GM04504 (cell line): ENCODE measurements around the gene MT4.

Experiments used
- DNase-seq: peaks from one replicate; pipeline ENCODE4 v3.0.0-alpha.2; 2012; ENCODE audit warnings: low read depth

Gene MT4

DNA sequence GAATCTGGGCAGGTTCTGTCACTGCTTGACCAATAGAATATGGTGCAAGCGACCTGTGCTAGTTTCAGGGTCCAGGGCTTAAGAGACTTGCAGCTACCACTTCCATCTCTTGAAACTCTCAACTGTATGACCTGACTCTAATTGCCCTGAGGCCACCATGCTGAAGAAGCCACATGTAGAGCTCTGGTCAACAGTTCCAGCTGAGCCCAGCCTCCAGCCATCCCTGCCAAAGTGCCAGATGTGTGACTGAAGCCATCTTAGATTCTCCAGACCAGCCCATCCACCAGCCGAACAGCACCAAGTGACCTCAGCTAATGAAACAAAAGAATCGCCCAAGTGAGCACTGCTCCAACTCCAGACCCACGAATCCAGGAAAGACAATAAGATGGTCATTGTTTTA, 40.1 kb downstream of the MT4 start:
- DNase-seq: no peak

DNA sequence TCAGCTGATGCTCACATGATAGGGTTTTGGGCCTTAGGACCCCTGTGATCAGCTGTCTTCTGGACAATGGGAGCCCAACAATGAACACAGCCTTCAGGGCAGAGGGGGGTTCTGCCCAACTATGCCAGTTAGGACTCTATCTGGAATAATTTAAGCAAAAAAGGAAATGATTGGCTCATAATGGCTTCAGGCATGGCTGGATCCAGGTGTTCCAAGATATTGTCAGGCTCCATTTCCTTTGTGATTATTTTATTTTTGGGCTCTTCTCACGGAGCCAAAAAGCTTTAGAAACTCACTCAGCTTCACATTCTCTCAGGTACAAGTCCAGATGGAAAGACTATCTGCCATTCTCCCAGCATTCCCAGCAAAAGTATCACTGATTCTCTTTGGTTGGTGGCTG, 40.6 kb downstream of the MT4 start:
- no peak for DNase-seq

DNA sequence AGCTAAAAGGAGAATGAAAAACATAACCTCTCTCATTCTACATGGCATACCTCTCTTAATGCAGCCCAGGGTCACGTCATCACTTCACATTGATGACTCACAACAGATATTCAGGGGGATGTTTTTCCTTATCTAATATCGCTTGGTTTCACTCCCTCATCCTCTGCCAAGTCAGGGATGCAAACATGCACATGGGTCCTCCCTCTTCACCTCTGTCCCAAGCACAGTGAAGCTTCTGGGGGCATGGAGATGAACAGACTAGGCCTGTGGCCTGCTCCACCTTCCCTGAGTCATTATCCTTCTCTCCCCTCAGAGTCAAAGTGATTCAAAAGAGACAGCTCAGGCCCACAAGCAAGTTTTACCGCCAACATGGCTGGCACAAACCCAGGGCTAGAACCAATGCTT, 41.2 kb downstream of the MT4 start:
- no peak for DNase-seq

DNA sequence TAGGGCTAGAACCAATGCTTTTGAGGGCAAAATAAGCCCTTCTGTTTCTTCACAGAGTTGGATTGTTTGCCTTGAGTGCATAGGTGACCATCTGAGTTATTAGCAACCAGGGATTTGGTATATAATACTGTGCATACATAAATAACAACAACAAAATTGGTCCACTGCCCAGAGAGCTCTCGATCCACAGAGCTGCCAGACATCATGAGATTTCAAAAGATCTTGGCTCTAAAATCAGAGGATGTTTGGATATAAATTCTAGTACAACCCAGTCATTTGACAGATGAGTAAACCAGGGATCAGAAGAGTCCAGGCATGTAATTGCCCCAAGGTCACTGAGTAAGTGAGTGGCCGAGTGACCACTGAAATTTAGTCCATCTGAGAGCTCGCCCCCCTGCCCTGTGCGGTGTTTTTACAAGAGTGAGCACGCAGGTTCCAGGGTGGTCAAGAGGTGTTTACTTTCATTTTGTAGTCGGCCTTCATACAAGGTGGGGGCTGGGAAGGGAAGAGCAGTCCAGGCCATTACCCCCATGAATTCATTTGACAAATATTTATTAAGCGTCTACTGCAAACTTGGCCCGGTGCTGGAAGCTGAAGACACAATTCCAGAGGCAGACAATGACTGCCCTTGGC, 41.7 kb downstream of the MT4 start:
- peak; percentile 90 for DNase-seq

DNA sequence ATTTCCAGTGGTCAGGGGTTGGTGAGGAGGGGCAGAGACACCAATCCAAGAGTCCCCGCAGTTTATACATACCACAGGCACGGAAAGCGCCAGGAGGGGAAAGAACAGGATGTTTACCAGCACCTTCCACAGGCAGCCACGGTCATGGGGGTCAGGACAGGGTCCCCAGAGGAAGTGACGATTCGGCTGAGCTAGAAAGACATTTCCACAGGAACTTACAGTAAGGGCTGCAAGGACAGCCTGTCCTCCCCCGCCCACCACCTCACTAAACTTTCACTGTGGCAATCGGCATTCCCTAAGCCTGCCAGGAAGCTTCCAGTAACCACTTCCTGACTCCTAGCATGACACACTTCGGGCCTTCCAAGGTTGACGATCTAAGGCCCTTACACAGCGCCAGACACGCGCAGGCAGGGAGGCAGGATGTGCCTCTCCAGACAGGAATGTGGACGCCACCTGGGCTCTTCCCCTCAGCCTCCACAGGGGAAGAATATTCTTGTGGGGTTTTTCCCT, 42.3 kb downstream of the MT4 start:
- peak; percentile 97 for DNase-seq

DNA sequence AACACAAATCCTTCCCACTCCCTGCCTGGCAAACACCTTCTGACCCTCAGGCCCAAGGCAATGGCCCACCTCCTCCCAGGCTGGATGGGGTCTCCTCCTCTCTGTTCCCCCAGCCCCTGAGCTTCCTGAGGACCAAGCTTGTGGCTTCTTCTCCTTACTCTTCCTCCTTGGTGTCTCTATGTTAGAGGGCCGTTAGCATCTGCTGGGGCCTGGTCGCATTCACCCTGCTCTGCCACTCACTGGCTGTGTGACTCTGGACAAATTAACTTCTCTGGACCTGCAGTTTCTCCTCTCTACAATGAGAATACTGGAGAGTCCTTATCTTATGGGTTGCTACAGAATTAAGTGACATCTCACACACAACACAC, 42.8 kb downstream of the MT4 start:
- DNase-seq: no peak

DNA sequence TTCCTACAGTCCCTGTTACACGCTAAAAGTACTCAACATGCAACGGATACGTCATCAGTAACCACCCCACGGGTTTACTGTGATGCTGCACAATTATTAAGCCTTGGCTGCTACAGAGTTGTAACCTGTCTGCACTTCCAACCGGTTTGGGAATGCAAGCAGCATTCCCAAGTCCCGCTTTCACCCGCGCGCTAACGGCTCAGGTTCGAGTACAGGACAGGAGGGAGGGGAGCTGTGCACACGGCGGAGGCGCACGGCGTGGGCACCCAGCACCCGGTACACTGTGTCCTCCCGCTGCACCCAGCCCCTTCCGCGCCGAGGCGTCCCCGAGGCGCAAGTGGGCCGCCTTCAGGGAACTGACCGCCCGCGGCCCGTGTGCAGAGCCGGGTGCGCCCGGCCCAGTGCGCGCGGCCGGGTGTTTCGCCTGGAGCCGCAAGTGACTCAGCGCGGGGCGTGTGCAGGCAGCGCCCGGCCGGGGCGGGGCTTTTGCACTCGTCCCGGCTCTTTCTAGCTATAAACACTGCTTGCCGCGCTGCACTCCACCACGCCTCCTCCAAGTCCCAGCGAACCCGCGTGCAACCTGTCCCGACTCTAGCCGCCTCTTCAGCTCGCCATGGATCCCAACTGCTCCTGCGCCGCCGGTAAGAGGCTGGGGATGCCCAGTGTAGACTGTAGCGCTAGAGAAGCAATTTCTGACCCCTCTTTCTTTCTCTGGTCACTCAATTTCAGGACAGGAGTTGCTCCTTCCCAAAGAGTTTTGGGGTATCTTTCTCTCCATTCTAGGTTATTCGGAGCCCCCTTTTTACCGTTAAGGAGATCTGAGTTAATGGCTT, 43.4 kb downstream of the MT4 start, which contains the start of gene MT2A:
Gene MT2A (plus strand): TSS at position 542 of the 833 bp plus-strand sequence. CDS start 72 bp downstream, at position 614.
- DNase-seq: peak; percentile 93

DNA sequence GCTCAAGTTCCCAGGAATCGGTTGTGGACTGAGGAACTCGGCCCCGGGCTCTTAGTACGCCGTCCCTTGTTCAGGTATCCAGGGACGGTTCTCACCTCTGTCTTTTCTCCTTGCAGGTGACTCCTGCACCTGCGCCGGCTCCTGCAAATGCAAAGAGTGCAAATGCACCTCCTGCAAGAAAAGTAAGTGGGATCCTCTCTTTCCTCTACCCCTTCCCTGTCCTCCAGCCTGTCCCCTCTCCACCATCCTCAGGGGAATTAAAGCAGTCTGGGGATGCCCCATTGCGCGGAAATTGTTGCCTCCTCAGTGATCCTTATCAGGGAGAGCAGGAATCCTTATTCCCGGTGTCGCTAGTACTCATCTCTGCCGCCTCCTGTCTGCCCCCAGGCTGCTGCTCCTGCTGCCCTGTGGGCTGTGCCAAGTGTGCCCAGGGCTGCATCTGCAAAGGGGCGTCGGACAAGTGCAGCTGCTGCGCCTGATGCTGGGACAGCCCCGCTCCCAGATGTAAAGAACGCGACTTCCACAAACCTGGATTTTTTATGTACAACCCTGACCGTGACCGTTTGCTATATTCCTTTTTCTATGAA, 44.1 kb downstream of the MT4 start:
- no peak for DNase-seq

DNA sequence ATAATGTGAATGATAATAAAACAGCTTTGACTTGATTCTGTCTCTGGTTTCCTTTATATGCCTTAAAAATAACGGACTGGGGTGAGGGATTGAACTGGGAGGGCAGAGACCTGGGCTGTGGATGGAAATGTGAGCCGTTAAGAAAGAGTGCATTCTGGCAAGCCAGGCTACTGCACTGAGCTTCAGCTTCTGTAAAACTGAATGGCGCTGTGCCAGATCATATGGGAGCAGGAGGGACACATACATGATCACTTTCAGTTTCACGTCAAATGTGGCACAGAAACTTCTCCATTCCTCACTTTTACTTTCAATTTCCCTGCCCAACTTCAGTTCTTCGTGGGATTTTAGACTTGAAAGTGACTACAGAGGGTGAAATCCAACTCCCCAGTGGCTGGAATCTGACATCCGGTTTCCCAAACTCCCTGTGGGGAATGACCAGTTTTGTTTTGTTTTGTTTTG, 44.6 kb downstream of the MT4 start:
- DNase-seq: peak; percentile 74

DNA sequence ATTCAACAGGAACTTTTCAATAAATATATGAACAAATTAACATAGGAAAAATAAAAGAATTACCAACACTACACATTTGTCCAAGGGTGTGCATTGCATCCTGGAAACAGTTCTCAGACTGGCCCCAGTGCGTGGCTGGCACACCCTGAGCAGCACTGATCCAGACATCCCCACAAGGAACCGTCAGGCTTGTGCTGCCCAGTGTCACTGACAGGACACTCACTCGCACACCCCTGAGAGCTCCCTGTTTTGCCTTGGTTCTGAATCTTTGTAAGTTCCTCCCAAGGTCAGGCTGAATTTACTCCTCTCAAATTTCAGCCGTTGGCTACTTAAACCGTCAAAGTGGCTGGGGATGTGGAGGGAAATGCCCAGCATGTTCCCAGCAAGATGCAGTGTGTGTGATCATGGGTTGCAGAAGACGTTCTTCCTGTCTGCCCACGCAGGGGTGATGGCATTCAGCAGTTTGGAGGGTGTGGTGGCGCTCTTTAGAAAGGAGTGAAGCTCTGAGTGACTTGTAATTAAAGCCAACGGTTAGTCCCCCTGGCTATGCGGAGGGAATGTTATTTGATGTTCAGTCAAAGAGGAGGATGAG, 45.2 kb downstream of the MT4 start:
- no peak for DNase-seq

DNA sequence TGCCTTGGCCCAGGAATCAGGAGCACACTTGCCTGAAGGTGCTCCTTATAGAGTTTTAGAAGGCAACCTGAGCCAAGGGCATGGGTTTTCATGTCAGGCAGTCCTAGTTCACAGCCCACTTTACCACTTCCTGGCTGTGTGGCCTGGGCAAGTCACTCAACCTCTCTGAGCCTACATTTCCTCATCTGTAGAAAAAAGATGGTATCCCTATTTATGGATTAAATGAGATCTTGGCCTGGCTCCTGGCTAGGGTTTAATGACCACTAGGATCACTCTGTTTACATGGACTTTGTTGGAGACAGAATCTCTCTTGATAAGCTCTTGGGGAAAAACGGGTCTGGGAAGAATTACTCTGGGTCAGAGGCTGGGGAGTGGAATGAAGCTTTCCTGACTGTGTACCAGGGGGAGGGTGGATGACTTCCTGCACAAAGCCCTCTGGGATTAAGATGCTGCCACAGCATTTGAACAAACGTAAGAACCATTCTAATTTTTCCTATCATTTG, 45.8 kb downstream of the MT4 start:
- no peak for DNase-seq

DNA sequence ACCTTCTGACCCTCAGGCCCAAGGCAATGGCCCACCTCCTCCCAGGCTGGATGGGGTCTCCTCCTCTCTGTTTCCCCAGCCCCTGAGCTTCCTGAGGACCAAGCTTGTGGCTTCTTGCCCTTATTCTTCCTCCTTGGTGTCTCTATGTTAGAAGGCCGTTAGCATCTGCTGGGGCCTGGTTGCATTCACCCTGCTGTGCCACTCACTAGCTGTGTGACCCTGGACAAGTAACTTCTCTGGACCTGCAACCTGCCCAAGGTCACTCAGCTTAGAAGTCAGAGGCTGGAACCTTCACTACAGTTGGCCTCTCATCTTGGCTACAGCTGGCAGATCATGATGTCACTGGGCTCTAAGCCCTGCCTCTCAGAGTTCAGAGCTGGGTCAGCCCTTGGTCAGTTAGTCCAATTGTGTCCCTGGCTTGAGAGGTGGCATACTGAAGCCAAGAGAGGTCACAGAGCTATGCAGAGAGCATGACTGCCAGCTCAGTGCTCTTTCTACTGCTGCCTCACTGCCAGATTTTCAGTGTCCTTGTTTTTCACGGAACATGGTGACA, 46.5 kb downstream of the MT4 start:
- DNase-seq: no peak

DNA sequence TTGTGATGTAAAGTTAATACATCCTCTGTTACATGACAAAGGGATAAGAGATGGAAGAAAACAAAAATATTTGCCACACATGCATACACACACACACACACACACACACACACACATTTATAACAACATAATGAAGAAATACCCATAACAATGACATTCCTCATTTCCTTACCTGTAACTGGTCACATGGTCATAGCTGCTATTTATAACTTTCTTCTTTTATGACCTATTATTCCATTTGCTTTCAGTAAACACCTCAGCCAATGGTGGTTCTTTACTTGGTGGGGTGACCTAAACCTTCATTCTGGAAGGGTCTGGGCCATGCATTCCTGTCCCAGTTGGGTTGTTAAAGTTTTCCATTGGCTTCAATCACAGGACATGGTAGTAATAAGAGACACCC, 48.8 kb downstream of the MT4 start:
- no peak for DNase-seq

DNA sequence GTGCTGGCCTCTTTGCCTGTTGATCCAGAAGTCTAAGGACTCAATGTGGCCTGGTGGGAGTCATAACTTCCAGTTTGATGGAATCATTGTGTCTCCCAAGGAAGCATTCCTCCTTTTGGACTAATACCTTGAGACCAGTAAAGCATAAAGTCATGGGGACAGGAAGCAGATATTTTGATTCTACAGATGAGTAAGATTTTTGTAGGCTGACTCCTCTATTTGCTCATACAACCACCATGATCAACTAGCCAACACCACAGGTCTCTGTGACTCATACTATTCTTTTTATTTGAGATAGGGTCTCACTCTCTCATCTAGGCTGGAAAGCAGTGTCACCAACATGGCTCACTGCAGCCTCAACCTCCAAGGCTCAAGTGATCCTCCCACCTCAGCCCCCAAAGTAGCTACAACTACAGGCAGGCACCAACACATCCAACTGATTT, 49.7 kb downstream of the MT4 start:
- DNase-seq: no peak

DNA sequence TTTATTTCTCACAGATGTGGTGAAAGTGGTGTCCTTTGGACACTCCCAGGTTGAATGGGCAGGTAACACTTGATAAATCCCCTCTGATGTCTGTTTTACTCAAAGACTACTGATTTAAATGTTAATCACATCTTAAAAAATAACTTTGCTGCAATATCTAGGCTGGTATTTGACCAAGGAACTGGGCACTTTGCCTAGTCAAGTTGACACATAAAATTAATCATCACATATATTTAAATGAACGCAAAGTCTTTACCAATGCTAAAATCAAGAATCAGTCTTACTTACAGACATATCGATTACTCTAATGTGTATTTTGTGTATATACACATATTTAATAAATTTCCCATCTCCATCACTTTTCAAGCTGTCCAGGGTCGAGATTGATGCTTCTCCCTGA, 50.5 kb downstream of the MT4 start:
- no peak for DNase-seq

DNA sequence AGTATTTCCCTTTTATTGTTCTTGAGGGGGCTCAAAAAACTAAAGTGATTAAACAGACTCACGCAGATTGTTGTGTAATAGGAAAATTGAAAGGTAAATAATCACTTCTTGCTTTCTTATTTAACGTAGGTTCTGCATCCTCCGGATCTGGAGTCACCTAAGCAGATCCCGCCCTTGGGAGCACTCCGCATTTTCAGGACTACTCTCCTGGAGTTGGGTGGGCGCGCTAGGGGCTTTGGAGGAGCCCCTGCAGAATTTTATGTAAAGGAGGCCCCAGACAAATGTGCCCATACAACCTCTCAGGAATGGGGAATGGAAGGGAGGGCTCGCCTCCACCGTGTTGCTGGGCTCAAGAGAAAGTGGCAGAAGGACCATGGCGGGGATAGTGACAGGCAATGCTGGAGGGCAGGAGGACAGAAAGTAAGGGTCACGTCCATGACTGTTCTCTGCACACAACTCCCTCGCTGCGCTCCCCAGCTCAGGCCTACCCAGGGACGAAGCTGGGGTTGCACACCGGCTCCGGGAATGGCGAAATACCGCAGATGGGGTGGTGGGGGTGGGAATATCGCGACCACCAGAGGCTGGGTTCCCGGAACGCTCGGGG, 51.8 kb downstream of the MT4 start:
- no peak for DNase-seq

DNA sequence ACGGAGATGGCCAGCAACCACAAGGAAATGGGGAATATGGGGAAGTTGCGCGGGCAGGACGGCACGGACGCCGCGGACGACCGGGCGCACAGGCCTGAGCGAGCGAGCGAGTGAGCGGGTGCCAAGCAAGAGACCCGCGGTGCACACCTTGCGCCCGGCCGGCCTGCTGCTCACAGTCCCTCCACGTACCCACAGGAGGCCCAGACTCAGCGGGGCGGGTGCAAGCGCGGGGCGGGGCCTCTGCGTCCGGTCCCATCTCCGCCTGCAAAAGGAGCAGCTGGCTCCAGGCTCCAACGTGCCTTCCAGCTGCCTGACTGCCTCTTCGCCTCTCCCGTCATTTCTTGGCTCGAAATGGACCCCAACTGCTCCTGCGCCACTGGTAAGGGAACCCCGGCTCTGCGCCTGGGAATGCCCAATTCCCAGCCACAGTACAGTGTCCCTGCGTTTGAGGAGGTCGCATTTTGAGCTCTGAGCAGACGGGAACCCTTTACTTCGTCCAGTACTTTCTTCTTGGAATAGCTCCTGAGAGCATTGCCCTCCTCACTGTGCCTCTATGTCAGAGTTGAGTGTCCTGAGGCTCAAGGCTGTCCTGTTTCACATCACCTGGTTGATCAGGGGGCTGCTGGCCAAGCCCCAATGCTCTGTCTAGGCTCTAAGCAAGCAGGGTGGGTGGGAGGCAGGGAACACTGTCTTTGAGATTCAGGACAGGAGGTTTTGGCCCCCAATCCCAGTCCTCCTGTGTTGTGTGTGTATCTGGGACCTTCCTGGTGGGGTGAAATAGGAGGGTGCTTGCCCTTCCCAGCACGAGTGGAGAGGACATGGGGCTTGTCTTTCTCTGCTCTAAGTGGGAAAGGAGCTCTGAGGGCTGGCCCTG, 52.6 kb downstream of the MT4 start:
- no peak for DNase-seq

DNA sequence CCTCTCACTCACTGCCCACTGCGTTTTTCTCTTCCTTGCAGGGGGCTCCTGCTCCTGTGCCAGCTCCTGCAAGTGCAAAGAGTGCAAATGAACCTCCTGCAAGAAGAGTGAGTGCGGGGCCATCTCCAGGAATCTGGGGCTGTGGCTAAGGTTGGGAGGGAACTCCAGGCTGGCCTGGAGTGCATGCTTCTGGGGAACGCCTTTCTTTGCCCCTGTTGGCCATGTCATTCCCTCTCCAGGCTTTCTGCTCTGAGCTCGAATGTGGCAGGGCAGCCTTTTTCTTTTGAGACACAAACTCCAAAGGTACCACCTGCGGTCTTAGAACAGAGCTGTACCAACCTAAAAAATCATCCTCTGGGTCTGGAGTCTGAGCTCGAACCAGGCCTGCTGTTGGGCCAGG, 53.3 kb downstream of the MT4 start:
- no peak for DNase-seq
